ENCODE data around the gene ATP10D.

The ATP10D gene

DNA sequence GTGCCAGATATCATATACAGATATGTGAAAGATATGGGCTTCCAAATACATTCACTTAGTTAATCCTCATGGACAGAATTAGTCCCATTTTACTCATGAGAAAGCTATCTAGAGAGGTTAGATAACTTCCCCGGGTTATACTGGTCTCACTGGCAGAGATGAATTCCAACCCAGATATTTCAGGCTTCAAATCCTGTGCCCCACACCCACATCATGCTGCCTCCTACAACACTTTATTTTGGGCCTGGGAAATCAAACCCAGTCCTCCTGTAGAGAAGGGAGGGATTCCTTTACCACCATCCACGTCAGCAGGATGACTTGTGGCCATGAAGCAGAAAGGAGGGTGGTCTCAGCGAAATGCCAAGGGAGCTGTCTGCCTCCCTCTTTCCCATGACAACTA, 113.8 kb downstream of the ATP10D start:
- DNase-seq (ENCODE audit: low read depth): no peak
- no peak overlapping the region for H3K4me3 ChIP-seq (ENCODE audit: low read depth, low read length)
- TF ChIP-seq, protein P1, sequence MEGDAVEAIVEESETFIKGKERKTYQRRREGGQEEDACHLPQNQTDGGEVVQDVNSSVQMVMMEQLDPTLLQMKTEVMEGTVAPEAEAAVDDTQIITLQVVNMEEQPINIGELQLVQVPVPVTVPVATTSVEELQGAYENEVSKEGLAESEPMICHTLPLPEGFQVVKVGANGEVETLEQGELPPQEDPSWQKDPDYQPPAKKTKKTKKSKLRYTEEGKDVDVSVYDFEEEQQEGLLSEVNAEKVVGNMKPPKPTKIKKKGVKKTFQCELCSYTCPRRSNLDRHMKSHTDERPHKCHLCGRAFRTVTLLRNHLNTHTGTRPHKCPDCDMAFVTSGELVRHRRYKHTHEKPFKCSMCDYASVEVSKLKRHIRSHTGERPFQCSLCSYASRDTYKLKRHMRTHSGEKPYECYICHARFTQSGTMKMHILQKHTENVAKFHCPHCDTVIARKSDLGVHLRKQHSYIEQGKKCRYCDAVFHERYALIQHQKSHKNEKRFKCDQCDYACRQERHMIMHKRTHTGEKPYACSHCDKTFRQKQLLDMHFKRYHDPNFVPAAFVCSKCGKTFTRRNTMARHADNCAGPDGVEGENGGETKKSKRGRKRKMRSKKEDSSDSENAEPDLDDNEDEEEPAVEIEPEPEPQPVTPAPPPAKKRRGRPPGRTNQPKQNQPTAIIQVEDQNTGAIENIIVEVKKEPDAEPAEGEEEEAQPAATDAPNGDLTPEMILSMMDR (IDR thresholded peaks at IDR 0.05; ENCODE audit: insufficient read depth, low read depth, low read length, missing control alignments): no peak

DNA sequence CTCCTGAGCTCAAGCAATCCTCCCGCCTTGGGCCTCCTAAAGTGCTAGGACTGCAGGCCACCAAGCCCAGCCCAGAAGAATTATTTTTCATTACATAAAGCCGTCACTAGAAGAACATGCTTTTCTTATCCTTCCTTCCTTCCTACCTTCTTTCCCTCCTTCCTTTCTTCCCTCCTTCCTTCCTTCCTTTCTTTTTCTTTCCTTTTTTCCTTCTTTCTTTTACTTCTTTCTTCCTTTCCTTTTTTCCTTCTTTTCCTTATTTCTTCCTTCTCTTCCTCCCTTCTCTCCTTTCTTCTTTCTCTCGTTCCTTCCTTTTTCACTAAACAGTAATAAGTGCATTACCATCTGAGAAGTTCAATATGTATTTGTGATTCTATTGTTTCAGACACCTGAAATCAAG, 121.4 kb downstream of the ATP10D start:
- no peak overlapping the region for H3K4me3 ChIP-seq (ENCODE audit: low read depth, low read length)
- no peak for DNase-seq (ENCODE audit: low read depth)
- TF ChIP-seq, protein P1 (IDR thresholded peaks at IDR 0.05; ENCODE audit: insufficient read depth, low read depth, low read length, missing control alignments): no peak

- no peak for DNase-seq (ENCODE audit: low read depth)
- H3K4me3 ChIP-seq (ENCODE audit: low read depth, low read length): no peak overlapping the region
- TF ChIP-seq, protein P1 (IDR thresholded peaks at IDR 0.05; ENCODE audit: insufficient read depth, low read depth, low read length, missing control alignments): no peak
These were observed 127.3 kb downstream of the ATP10D start for GRCh38 chr4:47612116-47613023.

DNA sequence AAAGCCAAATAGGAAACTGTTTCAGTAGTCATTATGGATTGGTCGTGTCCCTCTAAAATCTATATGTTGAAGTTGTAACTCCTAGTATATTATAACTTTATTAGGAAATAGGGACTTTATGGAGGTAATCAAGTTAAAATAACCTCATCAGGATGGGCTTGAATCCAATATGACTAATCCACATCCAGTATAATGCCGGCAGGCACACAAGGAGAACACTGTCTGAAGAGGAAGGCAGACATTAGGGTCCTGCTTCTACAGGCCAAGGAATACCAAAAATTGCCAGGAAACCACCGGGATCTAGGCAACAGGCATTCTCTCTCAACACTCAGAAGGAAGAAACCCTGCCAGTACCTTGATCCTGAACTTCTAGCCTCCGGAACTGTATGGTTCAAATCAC, 130.3 kb downstream of the ATP10D start:
- TF ChIP-seq, protein P1 (IDR thresholded peaks at IDR 0.05; ENCODE audit: insufficient read depth, low read depth, low read length, missing control alignments): no peak
- DNase-seq (ENCODE audit: low read depth): no peak
- no peak overlapping the region for H3K4me3 ChIP-seq (ENCODE audit: low read depth, low read length)

- no peak overlapping the region for H3K4me3 ChIP-seq (ENCODE audit: low read depth, low read length)
- peak; percentile 8 for DNase-seq (ENCODE audit: low read depth)
- TF ChIP-seq, protein P1 (IDR thresholded peaks at IDR 0.05; ENCODE audit: insufficient read depth, low read depth, low read length, missing control alignments): no peak
These were observed 132.5 kb downstream of the ATP10D start for GRCh38 chr4:47617607-47618006.

GRCh38 chr4:47619691-47620090, 134.6 kb downstream of the ATP10D start:
- no peak for DNase-seq (ENCODE audit: low read depth)
- TF ChIP-seq, protein P1 (IDR thresholded peaks at IDR 0.05; ENCODE audit: insufficient read depth, low read depth, low read length, missing control alignments): no peak

More at GRCh38 chr4:47619691-47620090, 134.6 kb downstream of the ATP10D start:
- no peak overlapping the region for H3K4me3 ChIP-seq (ENCODE audit: low read depth, low read length)

Data from GM12865 (cell line).